OCI-LY3 (cell line): ENCODE results near the gene LGMN.

Experiments
- H2AFZ ChIP-seq: fragments of 200-600, 300-600 bp; shearing (Covaris generic); 2 replicates; pipeline ENCODE4 v1.6.0; 2014; ENCODE audit warnings: antibody characterized with exemption, low read depth, low read length
- H3K27ac ChIP-seq: fragments of 200-600, 300-600 bp; sonication (generic); 2 replicates; pipeline ENCODE4 v1.5.1; 2014; ENCODE audit warnings: mild to moderate bottlenecking, low read length, moderate library complexity, mixed read lengths
- H3K27me3 ChIP-seq: fragments of 200-600, 300-600 bp; sonication (generic); 2 replicates; pipeline ENCODE4 v1.6.1; 2014; ENCODE audit warnings: low read depth, low read length, mixed read lengths
- H3K36me3 ChIP-seq: fragments of 200-600, 300-600 bp; sonication (generic); replicated peaks from 2 replicates; pipeline ENCODE3; 2014; ENCODE audit warnings: low read depth, low read length, mixed read lengths
- H3K4me1 ChIP-seq: fragments of 300-600, 200-600 bp; sonication (generic); 2 replicates; pipeline ENCODE4 v1.6.1; 2014; ENCODE audit warnings: low read length, mixed read lengths
- H3K4me2 ChIP-seq: fragments of 200-600, 300-600 bp; sonication (generic); 2 replicates; pipeline ENCODE4 v1.6.1; 2014; ENCODE audit warnings: low read length, mixed read lengths
- H3K4me3 ChIP-seq: fragments of 300-600, 200-600 bp; sonication (generic); 2 replicates; pipeline ENCODE4 v1.5.1; 2014; ENCODE audit warnings: antibody characterized with exemption, mild to moderate bottlenecking, low read length, moderate library complexity
- H3K79me2 ChIP-seq: fragments of 300-600, 200-600 bp; shearing (Covaris generic); 2 replicates; pipeline ENCODE4 v1.6.1; 2014; ENCODE audit warnings: mild to moderate bottlenecking, low read length, mixed read lengths
- H3K9ac ChIP-seq: fragments of 300-600, 200-600 bp; shearing (Covaris generic); 2 replicates; pipeline ENCODE4 v1.6.0; 2014; ENCODE audit warnings: mild to moderate bottlenecking, low read length, moderate library complexity
- H3K9me3 ChIP-seq: fragments of 200-600, 300-600 bp; shearing (Covaris generic); 2 replicates; pipeline ENCODE4 v1.6.1; 2014; ENCODE audit warnings: low read length, mixed read lengths; ENCODE audit not compliant: insufficient read depth
- H4K20me1 ChIP-seq: fragments of 200-600, 300-600 bp; sonication (generic); 2 replicates; pipeline ENCODE4 v1.6.1; 2016; ENCODE audit warnings: low read length, mixed read lengths; ENCODE audit not compliant: insufficient read depth
- EZH2phosphoT487 ChIP-seq: fragments of 200-600 bp; shearing (Covaris generic); IDR thresholded peaks from 2 replicates; pipeline ENCODE4 v1.6.1; 2018; ENCODE audit warnings: antibody characterized with exemption, mixed run types, low read depth
- TF ChIP-seq, protein P1 (sequence below): fragments of 200-600, 300-600 bp; sonication (generic); IDR thresholded peaks from 2 replicates; pipeline ENCODE4 v1.5.1; 2014; ENCODE audit warnings: antibody characterized with exemption, low read length, low read depth

Gene LGMN

DNA sequence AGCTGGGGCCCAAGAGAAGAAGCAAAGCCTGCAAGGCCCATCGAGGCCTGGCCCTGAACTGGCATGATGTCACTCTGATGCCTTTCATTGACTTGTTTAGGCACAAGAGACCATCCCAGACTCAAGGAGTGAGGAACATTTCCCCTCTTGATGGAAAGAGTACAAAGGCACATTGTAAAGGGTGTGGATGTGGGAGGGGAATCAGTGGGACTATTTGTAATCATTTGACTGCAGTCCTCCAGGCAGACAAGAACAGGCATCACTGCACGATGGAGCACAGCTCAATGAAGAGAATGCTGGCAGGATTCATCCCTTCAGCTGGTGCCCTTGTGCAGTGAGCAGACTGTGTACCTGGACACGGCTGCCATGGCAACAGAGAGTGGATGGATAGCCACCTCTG, 87.9 kb downstream of the LGMN start:
- Histone ChIP-seq H3K4me2 (peak overlapping the region; percentile 21; the same call in 1 of the 2 replicates), H3K9me3 (no peaks in the 10 kb centered on the region), H4K20me1 (no peaks in the 10 kb centered on the region), H3K27me3 (no peaks in the 10 kb centered on the region), H3K79me2 (no peaks in the 10 kb centered on the region), H3K27ac (peak overlapping the region; percentile 65; the same call in 1 of the 2 replicates), H3K4me1 (peaks cover 21% of the 10 kb centered on the region), H2AFZ (no peak overlapping the region), H3K9ac (no peak overlapping the region), H3K4me3 (no peak overlapping the region), H3K36me3 (peaks cover 8% of the 10 kb centered on the region)
- TF ChIP-seq, protein P1, sequence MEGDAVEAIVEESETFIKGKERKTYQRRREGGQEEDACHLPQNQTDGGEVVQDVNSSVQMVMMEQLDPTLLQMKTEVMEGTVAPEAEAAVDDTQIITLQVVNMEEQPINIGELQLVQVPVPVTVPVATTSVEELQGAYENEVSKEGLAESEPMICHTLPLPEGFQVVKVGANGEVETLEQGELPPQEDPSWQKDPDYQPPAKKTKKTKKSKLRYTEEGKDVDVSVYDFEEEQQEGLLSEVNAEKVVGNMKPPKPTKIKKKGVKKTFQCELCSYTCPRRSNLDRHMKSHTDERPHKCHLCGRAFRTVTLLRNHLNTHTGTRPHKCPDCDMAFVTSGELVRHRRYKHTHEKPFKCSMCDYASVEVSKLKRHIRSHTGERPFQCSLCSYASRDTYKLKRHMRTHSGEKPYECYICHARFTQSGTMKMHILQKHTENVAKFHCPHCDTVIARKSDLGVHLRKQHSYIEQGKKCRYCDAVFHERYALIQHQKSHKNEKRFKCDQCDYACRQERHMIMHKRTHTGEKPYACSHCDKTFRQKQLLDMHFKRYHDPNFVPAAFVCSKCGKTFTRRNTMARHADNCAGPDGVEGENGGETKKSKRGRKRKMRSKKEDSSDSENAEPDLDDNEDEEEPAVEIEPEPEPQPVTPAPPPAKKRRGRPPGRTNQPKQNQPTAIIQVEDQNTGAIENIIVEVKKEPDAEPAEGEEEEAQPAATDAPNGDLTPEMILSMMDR, result no peak
- TF ChIP-seq EZH2phosphoT487, result no peak

DNA sequence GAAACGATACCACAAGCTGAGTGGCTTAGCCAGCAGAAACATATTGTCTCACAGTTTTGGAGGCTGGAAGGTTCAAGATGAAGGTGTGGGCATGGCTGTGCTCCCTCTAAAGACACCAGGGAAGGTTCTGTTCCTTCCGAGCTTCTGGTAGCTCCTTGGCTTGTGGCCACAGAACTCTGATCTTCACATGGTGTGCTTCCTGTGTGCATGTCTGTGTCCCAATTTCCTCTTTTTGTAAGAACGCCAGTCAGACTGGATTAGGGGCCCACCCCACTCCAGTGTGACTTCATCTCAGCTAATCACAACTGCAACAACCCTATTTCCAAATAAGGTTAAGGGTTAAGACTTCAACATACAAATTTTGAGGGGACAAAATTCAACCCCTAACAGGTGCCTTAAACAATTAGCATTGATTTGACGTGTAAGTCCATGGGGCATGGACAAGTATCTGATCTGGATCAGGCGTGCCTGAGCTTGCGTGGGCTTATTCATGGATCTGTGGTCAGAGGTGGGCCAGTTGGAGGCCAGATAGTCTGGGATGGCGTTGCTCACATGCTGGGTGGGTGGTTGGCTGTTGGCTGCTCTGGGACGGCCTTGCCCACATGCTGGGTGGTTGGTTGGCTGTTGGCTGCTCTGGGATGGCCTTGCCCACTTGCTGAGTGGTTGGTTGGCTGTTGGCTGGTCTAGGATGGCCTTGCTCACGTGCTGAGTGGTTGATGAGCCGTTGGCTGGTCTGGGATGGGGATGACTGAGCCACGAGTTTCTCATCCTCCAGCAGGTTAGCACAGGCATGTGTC, 88.5 kb downstream of the LGMN start:
- Histone ChIP-seq H4K20me1 (no peaks in the 10 kb centered on the region), H3K27me3 (no peaks in the 10 kb centered on the region), H3K9me3 (no peaks in the 10 kb centered on the region), H3K27ac (peak overlapping the region; percentile 65), H3K79me2 (no peaks in the 10 kb centered on the region), H3K9ac (peak overlapping the region; percentile 26; the same call in 1 of the 2 replicates), H3K4me3 (no peak overlapping the region), H3K36me3 (peaks cover 8% of the 10 kb centered on the region), H2AFZ (no peak overlapping the region), H3K4me2 (peak overlapping the region; percentile 21), H3K4me1 (peaks cover 21% of the 10 kb centered on the region)
- TF ChIP-seq, protein P1, result no peak
- TF ChIP-seq EZH2phosphoT487, result no peak

DNA sequence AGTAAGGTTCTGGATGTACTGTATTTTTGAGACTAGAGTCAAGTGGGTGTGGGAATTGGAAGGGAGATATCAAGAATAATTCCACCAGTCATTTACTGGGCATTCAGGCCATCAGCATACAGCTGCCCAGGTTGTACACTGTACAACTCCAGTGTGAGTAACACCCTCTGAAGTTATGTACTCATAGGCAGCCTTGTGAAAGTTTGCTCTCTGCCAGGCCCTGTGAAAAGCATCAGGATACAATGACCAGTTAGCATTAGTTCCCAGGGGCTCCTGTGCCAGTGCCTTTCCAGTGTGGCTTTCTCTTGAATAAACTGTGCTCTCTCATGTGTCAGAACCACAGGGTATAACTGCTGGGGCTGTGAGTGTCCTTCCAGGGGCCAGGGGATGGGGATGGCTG, 89.7 kb downstream of the LGMN start:
- Histone ChIP-seq H3K4me2 (no peak overlapping the region), H3K27me3 (no peaks in the 10 kb centered on the region), H3K79me2 (no peaks in the 10 kb centered on the region), H3K4me1 (peaks cover 21% of the 10 kb centered on the region), H4K20me1 (no peaks in the 10 kb centered on the region), H3K36me3 (peaks cover 8% of the 10 kb centered on the region), H3K9me3 (no peaks in the 10 kb centered on the region), H3K27ac (no peak overlapping the region), H3K4me3 (no peak overlapping the region), H2AFZ (no peak overlapping the region), H3K9ac (no peak overlapping the region)
- TF ChIP-seq, protein P1, result no peak
- no peak for TF ChIP-seq EZH2phosphoT487

DNA sequence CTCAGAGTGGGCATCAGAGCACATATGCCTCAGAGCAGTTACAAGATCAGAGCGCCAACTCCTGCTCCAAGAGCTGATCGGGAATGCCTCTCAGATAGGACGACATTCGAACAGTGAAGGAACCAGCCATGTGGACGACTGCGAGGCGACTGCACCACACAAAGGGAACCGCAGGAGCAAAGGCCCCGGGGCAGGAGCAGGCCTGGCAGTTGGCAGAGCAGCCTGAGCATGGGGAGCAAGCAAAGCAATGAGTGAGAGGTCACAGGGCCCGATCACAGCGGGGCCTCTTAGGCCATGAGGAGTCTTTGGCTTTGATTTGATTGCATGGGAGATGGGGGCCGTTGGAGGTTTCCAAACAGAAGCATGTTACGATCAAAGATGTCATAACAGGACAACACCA, 90.3 kb downstream of the LGMN start:
- peaks cover 21% of the 10 kb centered on the region for H3K4me1 ChIP-seq
- H2AFZ ChIP-seq, result no peak overlapping the region
- no peaks in the 10 kb centered on the region for H3K79me2 ChIP-seq
- H3K36me3 ChIP-seq, result peaks cover 8% of the 10 kb centered on the region
- no peak overlapping the region for H3K4me2 ChIP-seq
- TF ChIP-seq, protein P1, result no peak
- no peak for TF ChIP-seq EZH2phosphoT487
- no peak overlapping the region for H3K4me3 ChIP-seq
- no peak overlapping the region for H3K9ac ChIP-seq
- no peaks in the 10 kb centered on the region for H3K9me3 ChIP-seq
- no peak overlapping the region for H3K27ac ChIP-seq
- H3K27me3 ChIP-seq, result no peaks in the 10 kb centered on the region
- no peaks in the 10 kb centered on the region for H4K20me1 ChIP-seq
